GM12878 (cell line): ENCODE data around the gene CFAP91. TPM values are rescaled to one million over a fixed set of nuclear protein-coding genes. Genes with fewer than 3 reads are reported as not detected.

Experiments used
- ATAC-seq: fragments of 200-7000 bp; cut with Tn5 transposase; 3 replicates; pipeline ENCODE4 v1.9.1; 2020; ENCODE audit warnings: mild to moderate bottlenecking, moderate library complexity
- BruUV-seq: library from RNA; stranded (reverse); fragments of 400-500 nt; replicated peaks from 2 replicates; lab custom pipeline; 2021; lab: Mats Ljungman, UMichigan
- CTCF ChIA-PET: fragments of 300-600 bp; sonication (Branson Sonifier 250); formaldehyde crosslinking; extraction: SDS; loops from one replicate; lab custom pipeline; 2021; ENCODE audit warnings: inconsistent platforms; lab: Yijun Ruan, JAX
- POLR2A ChIA-PET: fragments of 350-600 bp; formaldehyde crosslinking; extraction: SDS; loops from one replicate; lab custom pipeline; 2021; ENCODE audit warnings: inconsistent platforms; lab: Charles Lee
- RAD21 ChIA-PET: fragments of 300-600 bp; sonication (Branson Sonifier 250); formaldehyde crosslinking; loops from one replicate; lab custom pipeline; 2023; ENCODE audit warnings: antibody characterized with exemption; ENCODE audit not compliant: unreplicated experiment; lab: Charles Lee
- SMC1A ChIA-PET: fragments of 300-600 bp; sonication (Branson Sonifier 250); formaldehyde crosslinking; loops from one replicate; lab custom pipeline; 2023; ENCODE audit not compliant: unreplicated experiment, uncharacterized antibody; lab: Charles Lee
- DNase-seq: peaks from one replicate; pipeline ENCODE4 v3.0.0-alpha.2; 2011; ENCODE audit warnings: low read depth, low spot score
- FAIRE-seq: peaks from 3 replicates; lab custom pipeline; 2011; peaks lifted over from hg19 to GRCh38; lab: Jason Lieb, UNC
- H2AFZ ChIP-seq: 2 replicates; pipeline ENCODE4 v1.6.0; 2011; ENCODE audit warnings: low read depth, low read length, control low read depth; ENCODE audit not compliant: control insufficient read depth
- H3K27ac ChIP-seq: 2 replicates; pipeline ENCODE4 v1.5.1; 2011; ENCODE audit warnings: control low read depth; ENCODE audit not compliant: control insufficient read depth, insufficient read depth
- H3K27me3 ChIP-seq, 2 experiments: replicated peaks in 1 of 2; 2 replicates each; pipeline versions ENCODE4 v1.6.0 to v1.6.1; 2011; ENCODE audit warnings: low read length in 1 of 2; ENCODE audit not compliant: control insufficient read depth in 2 of 2, insufficient read depth in 2 of 2
- H3K36me3 ChIP-seq, 2 experiments: 2 replicates each; pipeline ENCODE4 v1.5.1; 2011; ENCODE audit warnings: low read length in 1 of 2; ENCODE audit not compliant: control insufficient read depth in 2 of 2, insufficient read depth in 2 of 2
- H3K4me1 ChIP-seq: 2 replicates; pipeline ENCODE4 v1.6.1; 2011; ENCODE audit warnings: mild to moderate bottlenecking, low read length, moderate library complexity, mixed read lengths; ENCODE audit not compliant: control insufficient read depth, insufficient read depth
- H3K4me2 ChIP-seq: 2 replicates; pipeline ENCODE4 v1.6.0; 2011; ENCODE audit warnings: control low read depth; ENCODE audit not compliant: control insufficient read depth, insufficient read depth
- H3K4me3 ChIP-seq: fragments of 200-600 bp; sonication (generic); 2 replicates; pipeline ENCODE4 v1.5.1; 2016
- H3K79me2 ChIP-seq: 2 replicates; pipeline ENCODE4 v1.6.0; 2011; ENCODE audit warnings: low read length; ENCODE audit not compliant: control insufficient read depth, insufficient read depth
- H3K9ac ChIP-seq: 2 replicates; pipeline ENCODE4 v1.8.0; 2011; ENCODE audit warnings: low read length, control low read depth, mixed read lengths; ENCODE audit not compliant: control insufficient read depth, insufficient read depth
- H3K9me3 ChIP-seq: replicated peaks from 3 replicates; pipeline ENCODE4 v1.5.1; 2011; ENCODE audit warnings: mild to moderate bottlenecking, low read length; ENCODE audit not compliant: control insufficient read depth, insufficient read depth
- H4K20me1 ChIP-seq: 2 replicates; pipeline ENCODE4 v1.6.0; 2011; ENCODE audit not compliant: control insufficient read depth, insufficient read depth
- BMI1 ChIP-seq: fragments of 450-650 bp; IDR thresholded peaks from 2 replicates; pipeline ENCODE4 v1.6.1; 2016; ENCODE audit warnings: mild to moderate bottlenecking, moderate library complexity, borderline replicate concordance
- ESRRA ChIP-seq: IDR thresholded peaks from 2 replicates; pipeline ENCODE4 v1.6.1; 2012; ENCODE audit warnings: mild to moderate bottlenecking, low read length, improper control_type of control experiment
- HDAC2 ChIP-seq: fragments of 200-600 bp; sonication (generic); IDR thresholded peaks from 2 replicates; pipeline ENCODE4 v1.6.1; 2017
- RCOR1 ChIP-seq: conservative IDR thresholded peaks from 2 replicates; pipeline ENCODE4 v1.6.1; 2012; ENCODE audit warnings: low read depth, low read length, improper control_type of control experiment
- STAT3 ChIP-seq: IDR thresholded peaks from 2 replicates; pipeline ENCODE4 v1.6.1; 2011; ENCODE audit warnings: low read depth, low read length, improper control_type of control experiment
- SUZ12 ChIP-seq: fragments of 200-600 bp; sonication (generic); IDR thresholded peaks from one replicate; pipeline ENCODE4 v1.6.1; 2018; ENCODE audit warnings: antibody characterized with exemption, mild to moderate bottlenecking; ENCODE audit not compliant: unreplicated experiment
- ZBED1 ChIP-seq: IDR thresholded peaks from 2 replicates; pipeline ENCODE4 v1.6.1; 2016; ENCODE audit warnings: borderline replicate concordance
- ZNF207 ChIP-seq: fragments of 450-650 bp; IDR thresholded peaks from 2 replicates; pipeline ENCODE4 v1.6.1; 2014; ENCODE audit warnings: antibody characterized with exemption, mild to moderate bottlenecking, borderline replicate concordance
- WGBS: methylation state at CpG from one replicate; pipeline ENCODE4 v1.1.6; 2016; ENCODE audit warnings: low lambda C conversion rate; ENCODE audit not compliant: insufficient replicate concordance, insufficient coverage; ENCODE audit errors: missing lambda C conversion rate; 5-methylcytosine and 5-hydroxymethylcytosine counted together
- in situ Hi-C: fragments of 300-500 bp; cut with MboI; formaldehyde crosslinking; loops from 9 replicates; pipeline ENCODE4 v1.14.3; 2018; ENCODE audit warnings: mixed read lengths
- intact Hi-C: fragments of 100-400 bp; cut with micrococcal nuclease; formaldehyde crosslinking; loops from one replicate; pipeline ENCODE4 v1.14.2; 2022; ENCODE audit not compliant: unreplicated experiment
- polyA plus RNA-seq, 11 experiments: library from polyadenylated mRNA; depleted of rRNA in 4 of 11; unstranded in 6 of 11; stranded (reverse) in 5 of 11; fragments of >200 nt; fragmentation: Nextera tagmentation in 4 of 11; fragmentation: Illumina TruSeq in 1 of 11; extraction: Ambion mirVana in 4 of 11; extraction: Trizol in 1 of 11; gene quantifications; 1 replicate in 1 of 11; 2 replicates in 10 of 11; pipeline versions ENCODE4 v1.2.1 to v1.2.3, GENCODE V29; 2011 to 2016; ENCODE audit warnings: inconsistent platforms in 2 of 11, missing spikeins in 2 of 11, low read depth in 1 of 11
- total RNA-seq, 4 experiments: library from RNA; depleted of rRNA in 3 of 4; stranded (reverse); fragments of >200 nt in 3 of 4; fragmentation: Illumina TruSeq in 1 of 4; extraction: Trizol in 1 of 4; gene quantifications; 2 replicates each; pipeline versions ENCODE4 v1.2.1 to v1.2.3, GENCODE V29; 2013 to 2021
- TF ChIP-seq, protein P1 (sequence below): IDR thresholded peaks from 2 replicates; pipeline ENCODE4 v1.6.1; 2012; ENCODE audit warnings: low read depth, low read length, improper control_type of control experiment
- TF ChIP-seq, protein P2 (sequence below): fragments of 450-650 bp; IDR thresholded peaks from 2 replicates; pipeline ENCODE4 v1.6.1; 2016; ENCODE audit warnings: mild to moderate bottlenecking
- TF ChIP-seq, protein P3 (sequence below): IDR thresholded peaks from 2 replicates; pipeline ENCODE4 v1.6.1; 2011; ENCODE audit warnings: borderline replicate concordance, low read depth, mild to moderate bottlenecking, moderate library complexity, low read length; ENCODE audit not compliant: insufficient read depth, poor library complexity, severe bottlenecking
- TF ChIP-seq, protein P4 (sequence below): fragments of 450-650 bp; IDR thresholded peaks from 2 replicates; pipeline ENCODE4 v1.6.1; 2017; ENCODE audit warnings: mild to moderate bottlenecking

Gene CFAP91
- total and polyA plus RNA-seq, 10 of the 15 experiments (the other 5 are each of a cell fraction or from before 2014, with no cell fraction given) = 0.03 to 2.2 (median 0.92) TPM

DNA sequence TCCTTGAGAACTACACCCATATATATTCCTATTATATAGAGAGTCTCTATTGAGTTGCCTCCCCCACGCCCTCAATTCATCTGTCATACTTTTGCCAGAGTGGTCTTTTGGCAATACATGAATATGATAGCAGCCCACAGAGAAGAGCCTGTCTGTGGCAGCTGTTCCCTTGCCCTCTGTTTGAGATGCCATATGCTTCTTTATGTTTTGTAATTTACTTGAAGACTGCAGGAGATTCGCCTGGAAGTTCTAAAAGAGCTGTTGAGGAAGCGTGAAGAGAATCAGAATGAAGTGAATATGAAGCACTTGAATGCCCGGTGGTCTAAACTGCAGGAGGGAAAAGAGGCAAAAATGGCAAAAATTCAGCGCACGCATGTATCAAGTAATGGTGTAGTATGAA is 27.2 kb downstream of the CFAP91 start:
- RAD21 ChIA-PET = no interaction called here
- H3K36me3 ChIP-seq = no peaks in the 10 kb centered on the region
- BruUV-seq = no TSS peak
- intact Hi-C loops (no loop called here), in situ Hi-C loops (no loop called here)
- H3K4me1 ChIP-seq = no peaks in the 10 kb centered on the region
- TF ChIP-seq ESRRA (no peak), SUZ12 (no peak), HDAC2 (no peak), ZNF207 (no peak), ZBED1 (no peak), RCOR1 (no peak), BMI1 (no peak), STAT3 (no peak)
- TF ChIP-seq, protein P1, sequence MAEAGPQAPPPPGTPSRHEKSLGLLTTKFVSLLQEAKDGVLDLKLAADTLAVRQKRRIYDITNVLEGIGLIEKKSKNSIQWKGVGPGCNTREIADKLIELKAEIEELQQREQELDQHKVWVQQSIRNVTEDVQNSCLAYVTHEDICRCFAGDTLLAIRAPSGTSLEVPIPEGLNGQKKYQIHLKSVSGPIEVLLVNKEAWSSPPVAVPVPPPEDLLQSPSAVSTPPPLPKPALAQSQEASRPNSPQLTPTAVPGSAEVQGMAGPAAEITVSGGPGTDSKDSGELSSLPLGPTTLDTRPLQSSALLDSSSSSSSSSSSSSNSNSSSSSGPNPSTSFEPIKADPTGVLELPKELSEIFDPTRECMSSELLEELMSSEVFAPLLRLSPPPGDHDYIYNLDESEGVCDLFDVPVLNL = no peak
- TF ChIP-seq, protein P2, sequence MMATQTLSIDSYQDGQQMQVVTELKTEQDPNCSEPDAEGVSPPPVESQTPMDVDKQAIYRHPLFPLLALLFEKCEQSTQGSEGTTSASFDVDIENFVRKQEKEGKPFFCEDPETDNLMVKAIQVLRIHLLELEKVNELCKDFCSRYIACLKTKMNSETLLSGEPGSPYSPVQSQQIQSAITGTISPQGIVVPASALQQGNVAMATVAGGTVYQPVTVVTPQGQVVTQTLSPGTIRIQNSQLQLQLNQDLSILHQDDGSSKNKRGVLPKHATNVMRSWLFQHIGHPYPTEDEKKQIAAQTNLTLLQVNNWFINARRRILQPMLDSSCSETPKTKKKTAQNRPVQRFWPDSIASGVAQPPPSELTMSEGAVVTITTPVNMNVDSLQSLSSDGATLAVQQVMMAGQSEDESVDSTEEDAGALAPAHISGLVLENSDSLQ = no peak
- TF ChIP-seq, protein P3, sequence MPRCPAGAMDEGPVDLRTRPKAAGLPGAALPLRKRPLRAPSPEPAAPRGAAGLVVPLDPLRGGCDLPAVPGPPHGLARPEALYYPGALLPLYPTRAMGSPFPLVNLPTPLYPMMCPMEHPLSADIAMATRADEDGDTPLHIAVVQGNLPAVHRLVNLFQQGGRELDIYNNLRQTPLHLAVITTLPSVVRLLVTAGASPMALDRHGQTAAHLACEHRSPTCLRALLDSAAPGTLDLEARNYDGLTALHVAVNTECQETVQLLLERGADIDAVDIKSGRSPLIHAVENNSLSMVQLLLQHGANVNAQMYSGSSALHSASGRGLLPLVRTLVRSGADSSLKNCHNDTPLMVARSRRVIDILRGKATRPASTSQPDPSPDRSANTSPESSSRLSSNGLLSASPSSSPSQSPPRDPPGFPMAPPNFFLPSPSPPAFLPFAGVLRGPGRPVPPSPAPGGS = no peak
- TF ChIP-seq, protein P4, sequence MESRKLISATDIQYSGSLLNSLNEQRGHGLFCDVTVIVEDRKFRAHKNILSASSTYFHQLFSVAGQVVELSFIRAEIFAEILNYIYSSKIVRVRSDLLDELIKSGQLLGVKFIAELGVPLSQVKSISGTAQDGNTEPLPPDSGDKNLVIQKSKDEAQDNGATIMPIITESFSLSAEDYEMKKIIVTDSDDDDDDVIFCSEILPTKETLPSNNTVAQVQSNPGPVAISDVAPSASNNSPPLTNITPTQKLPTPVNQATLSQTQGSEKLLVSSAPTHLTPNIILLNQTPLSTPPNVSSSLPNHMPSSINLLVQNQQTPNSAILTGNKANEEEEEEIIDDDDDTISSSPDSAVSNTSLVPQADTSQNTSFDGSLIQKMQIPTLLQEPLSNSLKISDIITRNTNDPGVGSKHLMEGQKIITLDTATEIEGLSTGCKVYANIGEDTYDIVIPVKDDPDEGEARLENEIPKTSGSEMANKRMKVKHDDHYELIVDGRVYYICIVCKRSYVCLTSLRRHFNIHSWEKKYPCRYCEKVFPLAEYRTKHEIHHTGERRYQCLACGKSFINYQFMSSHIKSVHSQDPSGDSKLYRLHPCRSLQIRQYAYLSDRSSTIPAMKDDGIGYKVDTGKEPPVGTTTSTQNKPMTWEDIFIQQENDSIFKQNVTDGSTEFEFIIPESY = no peak
- no peak overlapping the region for H3K4me3 ChIP-seq
- no peak overlapping the region for H3K9ac ChIP-seq
- FAIRE-seq (no peak), DNase-seq (no peak), ATAC-seq (no peak)
- POLR2A ChIA-PET = interaction anchor here (0.6 kb wide), 1 partner anchor 225 kb away, joined by 3 read pairs; no protein-coding TSS in a partner anchor
- no peaks in the 10 kb centered on the region for H3K79me2 ChIP-seq
- CTCF ChIA-PET = interaction anchor here (0.8 kb wide), 1 partner anchor 15 kb away, joined by 3 read pairs; no protein-coding TSS in a partner anchor
- no peaks in the 10 kb centered on the region for H4K20me1 ChIP-seq
- H3K27me3 ChIP-seq = no peaks in the 10 kb centered on the region
- no peak overlapping the region for H2AFZ ChIP-seq
- SMC1A ChIA-PET = no interaction called here
- H3K4me2 ChIP-seq = no peak overlapping the region
- WGBS = 86% methylated on average over 6 of the region's 6 CpGs
- H3K27ac ChIP-seq = no peak overlapping the region
- H3K9me3 ChIP-seq = no peaks in the 10 kb centered on the region
